OCI-LY1 (cell line): ENCODE results near the gene TNP1.

Experiments
- CTCF ChIP-seq: fragments of 200-600 bp; sonication (generic), shearing (Covaris generic); IDR thresholded peaks from 2 replicates; pipeline ENCODE4 v1.5.1; 2017; ENCODE audit warnings: mild to moderate bottlenecking, antibody characterized with exemption, low read length, moderate library complexity, mixed read lengths
- EZH2 ChIP-seq: fragments of 200-600 bp; sonication (generic), shearing (Covaris generic); IDR thresholded peaks from 2 replicates; pipeline ENCODE4 v1.8.0; 2017; ENCODE audit warnings: borderline replicate concordance, mixed run types, mild to moderate bottlenecking, antibody characterized with exemption, low read length, moderate library complexity, mixed read lengths

DNA sequence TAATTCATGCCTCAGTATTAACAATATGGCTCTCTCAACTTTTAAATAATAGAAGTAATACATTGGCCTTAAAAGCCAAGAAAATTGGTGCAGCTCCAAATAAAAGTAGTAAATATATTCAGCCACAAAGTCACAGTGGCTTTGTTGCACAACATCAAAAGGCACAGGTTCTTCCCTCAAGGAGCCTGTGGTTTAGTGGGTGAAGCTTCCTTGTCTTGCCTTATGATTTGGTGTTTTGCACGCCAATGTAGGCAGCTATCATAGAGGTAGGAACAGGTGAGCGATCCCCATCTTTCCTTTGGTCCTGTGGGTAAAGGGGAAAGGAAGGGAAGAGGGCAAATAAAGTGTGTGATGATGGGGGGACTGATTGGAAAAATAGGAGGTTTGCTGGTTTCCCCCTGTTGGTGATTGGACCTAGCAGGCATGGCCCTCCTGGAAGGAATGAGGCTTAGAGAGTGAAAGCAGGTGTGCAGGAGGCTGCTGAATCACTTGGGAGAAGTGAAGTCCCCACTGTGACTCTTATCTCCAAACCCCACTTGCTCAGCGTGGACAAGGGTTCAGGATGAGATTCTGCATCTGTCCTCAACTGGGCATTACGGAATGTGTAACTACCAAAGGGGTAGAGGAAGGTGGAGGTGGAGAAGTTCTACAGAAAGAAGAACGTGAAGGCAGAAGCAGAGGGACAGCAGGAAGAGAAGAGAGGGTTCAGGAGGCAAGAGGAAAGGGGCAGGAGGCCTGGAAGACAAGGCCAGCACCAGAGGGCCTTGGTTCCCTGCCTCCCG is 20.1 kb upstream of the TNP1 start:
- TF ChIP-seq CTCF (no peak), EZH2 (no peak)
